ENCODE data around the gene UBE2E1. TPM values are rescaled to one million over a fixed set of nuclear protein-coding genes. Genes with fewer than 3 reads are reported as not detected.

The UBE2E1 gene
- total and polyA plus RNA-seq, 4 donors = 6.6 to 31.8 (median 25.4) TPM

- H3K4me1 ChIP-seq (ENCODE audit: control insufficient read depth in 4 of 4, insufficient read depth in 4 of 4, low read length in 3 of 4) = no peaks in the 10 kb centered on the region
These were observed 11.9 kb downstream of the UBE2E1 start for GRCh38 chr3:23817508-23818223.

GRCh38 chr3:23819599-23820360 is 14.0 kb downstream of the UBE2E1 start:
- WGBS = 74% methylated on average over 5 of the region's 5 CpGs
- H3K36me3 ChIP-seq (ENCODE audit: control insufficient read depth in 4 of 4, insufficient read depth in 3 of 4, low read depth in 1 of 4, low read length in 3 of 4) = peaks cover 0 to 3% (median 0%) of the 10 kb centered on the region in 4 donors
- H3K9ac ChIP-seq (ENCODE audit: low read depth in 1 of 2, low read length in 2 of 2) = no peak overlapping the region
- DNase-seq (ENCODE audit: low spot score) = no peak
- H3K9me3 ChIP-seq (ENCODE audit: control insufficient read depth in 4 of 4, low read length in 3 of 4) = no peaks in the 10 kb centered on the region
- H3K4me3 ChIP-seq (ENCODE audit: low read depth in 1 of 3, low read length in 3 of 3) = no peak overlapping the region
- no peaks in the 10 kb centered on the region for H3K27me3 ChIP-seq (ENCODE audit: control insufficient read depth in 4 of 4, insufficient read depth in 4 of 4, low read length in 3 of 4)
- TF ChIP-seq TAF1 (conservative IDR thresholded peaks at IDR 0.05) = no peak
- TF ChIP-seq FOXA2 (IDR thresholded peaks at IDR 0.05) = no peak
- TF ChIP-seq JUND (IDR thresholded peaks at IDR 0.05) = no peak
- no peak for TF ChIP-seq EGR1 (IDR thresholded peaks at IDR 0.05; ENCODE audit: low read depth in 2 of 2)
- no peak for TF ChIP-seq RAD21 (IDR thresholded peaks at IDR 0.05)
- TF ChIP-seq, protein P1, sequence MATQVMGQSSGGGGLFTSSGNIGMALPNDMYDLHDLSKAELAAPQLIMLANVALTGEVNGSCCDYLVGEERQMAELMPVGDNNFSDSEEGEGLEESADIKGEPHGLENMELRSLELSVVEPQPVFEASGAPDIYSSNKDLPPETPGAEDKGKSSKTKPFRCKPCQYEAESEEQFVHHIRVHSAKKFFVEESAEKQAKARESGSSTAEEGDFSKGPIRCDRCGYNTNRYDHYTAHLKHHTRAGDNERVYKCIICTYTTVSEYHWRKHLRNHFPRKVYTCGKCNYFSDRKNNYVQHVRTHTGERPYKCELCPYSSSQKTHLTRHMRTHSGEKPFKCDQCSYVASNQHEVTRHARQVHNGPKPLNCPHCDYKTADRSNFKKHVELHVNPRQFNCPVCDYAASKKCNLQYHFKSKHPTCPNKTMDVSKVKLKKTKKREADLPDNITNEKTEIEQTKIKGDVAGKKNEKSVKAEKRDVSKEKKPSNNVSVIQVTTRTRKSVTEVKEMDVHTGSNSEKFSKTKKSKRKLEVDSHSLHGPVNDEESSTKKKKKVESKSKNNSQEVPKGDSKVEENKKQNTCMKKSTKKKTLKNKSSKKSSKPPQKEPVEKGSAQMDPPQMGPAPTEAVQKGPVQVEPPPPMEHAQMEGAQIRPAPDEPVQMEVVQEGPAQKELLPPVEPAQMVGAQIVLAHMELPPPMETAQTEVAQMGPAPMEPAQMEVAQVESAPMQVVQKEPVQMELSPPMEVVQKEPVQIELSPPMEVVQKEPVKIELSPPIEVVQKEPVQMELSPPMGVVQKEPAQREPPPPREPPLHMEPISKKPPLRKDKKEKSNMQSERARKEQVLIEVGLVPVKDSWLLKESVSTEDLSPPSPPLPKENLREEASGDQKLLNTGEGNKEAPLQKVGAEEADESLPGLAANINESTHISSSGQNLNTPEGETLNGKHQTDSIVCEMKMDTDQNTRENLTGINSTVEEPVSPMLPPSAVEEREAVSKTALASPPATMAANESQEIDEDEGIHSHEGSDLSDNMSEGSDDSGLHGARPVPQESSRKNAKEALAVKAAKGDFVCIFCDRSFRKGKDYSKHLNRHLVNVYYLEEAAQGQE (IDR thresholded peaks at IDR 0.05) = no peak
- TF ChIP-seq HNF4A (conservative IDR thresholded peaks at IDR 0.05) = no peak
- no peak for TF ChIP-seq RXRA (IDR thresholded peaks at IDR 0.05)
- TF ChIP-seq FOXA1 (IDR thresholded peaks at IDR 0.05) = no peak
- TF ChIP-seq, protein P2, sequence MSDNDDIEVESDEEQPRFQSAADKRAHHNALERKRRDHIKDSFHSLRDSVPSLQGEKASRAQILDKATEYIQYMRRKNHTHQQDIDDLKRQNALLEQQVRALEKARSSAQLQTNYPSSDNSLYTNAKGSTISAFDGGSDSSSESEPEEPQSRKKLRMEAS (IDR thresholded peaks at IDR 0.05) = no peak
- TF ChIP-seq NR2F2 (IDR thresholded peaks at IDR 0.05) = no peak
- TF ChIP-seq ATF3 (IDR thresholded peaks at IDR 0.05) = no peak
- no peak for TF ChIP-seq ZBTB33 (IDR thresholded peaks at IDR 0.05)
- TF ChIP-seq HNF4G (IDR thresholded peaks at IDR 0.05) = no peak
- TF ChIP-seq YY1 (IDR thresholded peaks at IDR 0.05) = no peak
- H3K27ac ChIP-seq (ENCODE audit: low read depth in 1 of 2, low read length in 2 of 2) = no peak overlapping the region
- H3K4me1 ChIP-seq (ENCODE audit: control insufficient read depth in 4 of 4, insufficient read depth in 4 of 4, low read length in 3 of 4) = peaks cover 0 to 4% (median 0%) of the 10 kb centered on the region in 4 donors

More at GRCh38 chr3:23817508-23818223, 11.9 kb downstream of the UBE2E1 start:
- Histone ChIP-seq H3K9me3 (ENCODE audit: control insufficient read depth in 4 of 4, low read length in 3 of 4) (no peaks in the 10 kb centered on the region), H3K4me3 (ENCODE audit: low read depth in 1 of 3, low read length in 3 of 3) (no peak overlapping the region), H3K27me3 (ENCODE audit: control insufficient read depth in 4 of 4, insufficient read depth in 4 of 4, low read length in 3 of 4) (no peaks in the 10 kb centered on the region), H3K36me3 (ENCODE audit: control insufficient read depth in 4 of 4, insufficient read depth in 3 of 4, low read depth in 1 of 4, low read length in 3 of 4) (peaks cover 0 to 3% (median 0%) of the 10 kb centered on the region in 4 donors), H3K27ac (ENCODE audit: low read depth in 1 of 2, low read length in 2 of 2) (no peak overlapping the region), H3K9ac (ENCODE audit: low read depth in 1 of 2, low read length in 2 of 2) (no peak overlapping the region)
- TF ChIP-seq YY1 (IDR thresholded peaks at IDR 0.05) (no peak), GABPA (IDR thresholded peaks at IDR 0.05 in 1 of 2, conservative IDR thresholded peaks at IDR 0.05 in 1 of 2) (no peak), ATF3 (IDR thresholded peaks at IDR 0.05) (no peak), FOXA1 (IDR thresholded peaks at IDR 0.05) (no peak), HNF4G (IDR thresholded peaks at IDR 0.05) (no peak)
- TF ChIP-seq, protein P3, sequence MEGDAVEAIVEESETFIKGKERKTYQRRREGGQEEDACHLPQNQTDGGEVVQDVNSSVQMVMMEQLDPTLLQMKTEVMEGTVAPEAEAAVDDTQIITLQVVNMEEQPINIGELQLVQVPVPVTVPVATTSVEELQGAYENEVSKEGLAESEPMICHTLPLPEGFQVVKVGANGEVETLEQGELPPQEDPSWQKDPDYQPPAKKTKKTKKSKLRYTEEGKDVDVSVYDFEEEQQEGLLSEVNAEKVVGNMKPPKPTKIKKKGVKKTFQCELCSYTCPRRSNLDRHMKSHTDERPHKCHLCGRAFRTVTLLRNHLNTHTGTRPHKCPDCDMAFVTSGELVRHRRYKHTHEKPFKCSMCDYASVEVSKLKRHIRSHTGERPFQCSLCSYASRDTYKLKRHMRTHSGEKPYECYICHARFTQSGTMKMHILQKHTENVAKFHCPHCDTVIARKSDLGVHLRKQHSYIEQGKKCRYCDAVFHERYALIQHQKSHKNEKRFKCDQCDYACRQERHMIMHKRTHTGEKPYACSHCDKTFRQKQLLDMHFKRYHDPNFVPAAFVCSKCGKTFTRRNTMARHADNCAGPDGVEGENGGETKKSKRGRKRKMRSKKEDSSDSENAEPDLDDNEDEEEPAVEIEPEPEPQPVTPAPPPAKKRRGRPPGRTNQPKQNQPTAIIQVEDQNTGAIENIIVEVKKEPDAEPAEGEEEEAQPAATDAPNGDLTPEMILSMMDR (IDR thresholded peaks at IDR 0.05; ENCODE audit: low read depth, low read length, missing input control) = no peak
- DNase-seq (ENCODE audit: low spot score) = no peak
- WGBS = 94% methylated on average over 3 of the region's 3 CpGs

Measured in liver (tissue), 9 donors.